Liver (tissue), 3 donors: ENCODE results near the gene HACD1.

Source experiments
- CTCF ChIP-seq: fragments of 150-350 bp; IDR thresholded peaks from 2 replicates; pipeline ENCODE4 v1.5.1; 2017; ENCODE audit warnings: improper control_type of control experiment, low read depth, low read length; ENCODE audit not compliant: missing input control
- EGR1 ChIP-seq, 2 donors: IDR thresholded peaks; 2 replicates each; pipeline ENCODE4 v1.6.1; 2016 to 2018; ENCODE audit warnings: antibody characterized with exemption in 2 of 2, low read depth in 2 of 2
- FOXA2 ChIP-seq: IDR thresholded peaks from 2 replicates; pipeline ENCODE4 v1.6.1; 2016; ENCODE audit warnings: antibody characterized with exemption
- JUND ChIP-seq, 2 donors: IDR thresholded peaks; 2 replicates each; pipeline ENCODE4 v1.6.1; 2016; ENCODE audit warnings: antibody characterized with exemption in 2 of 2
- RXRA ChIP-seq, 2 donors: IDR thresholded peaks; 2 replicates each; pipeline ENCODE4 v1.6.1; 2017 to 2018; ENCODE audit warnings: antibody characterized with exemption in 2 of 2, mild to moderate bottlenecking in 1 of 2
- SP1 ChIP-seq: IDR thresholded peaks from 2 replicates; pipeline ENCODE4 v1.6.1; 2018; ENCODE audit warnings: antibody characterized with exemption, mild to moderate bottlenecking
- TAF1 ChIP-seq: conservative IDR thresholded peaks from 2 replicates; pipeline ENCODE4 v1.6.1; 2016; ENCODE audit warnings: antibody characterized with exemption, mild to moderate bottlenecking
- ZBTB33 ChIP-seq: IDR thresholded peaks from 2 replicates; pipeline ENCODE4 v1.6.1; 2016; ENCODE audit warnings: antibody characterized with exemption
- TF ChIP-seq, protein P1 (sequence below): IDR thresholded peaks from 2 replicates; pipeline ENCODE4 v1.6.1; 2016; ENCODE audit warnings: antibody characterized with exemption, mild to moderate bottlenecking
- TF ChIP-seq, protein P2 (sequence below): IDR thresholded peaks from 2 replicates; pipeline ENCODE4 v1.6.1; 2016; ENCODE audit warnings: antibody characterized with exemption
- donor health status: healthy.
- donor health status: healthy.

- no peak for TF ChIP-seq TAF1
- no peak for TF ChIP-seq CTCF
- no peak for TF ChIP-seq EGR1 (IDR thresholded peaks at IDR 0.05; ENCODE audit: low read depth in 2 of 2)
- no peak for TF ChIP-seq SP1
- TF ChIP-seq JUND (IDR thresholded peaks at IDR 0.05), result no peak
- TF ChIP-seq, protein P1, sequence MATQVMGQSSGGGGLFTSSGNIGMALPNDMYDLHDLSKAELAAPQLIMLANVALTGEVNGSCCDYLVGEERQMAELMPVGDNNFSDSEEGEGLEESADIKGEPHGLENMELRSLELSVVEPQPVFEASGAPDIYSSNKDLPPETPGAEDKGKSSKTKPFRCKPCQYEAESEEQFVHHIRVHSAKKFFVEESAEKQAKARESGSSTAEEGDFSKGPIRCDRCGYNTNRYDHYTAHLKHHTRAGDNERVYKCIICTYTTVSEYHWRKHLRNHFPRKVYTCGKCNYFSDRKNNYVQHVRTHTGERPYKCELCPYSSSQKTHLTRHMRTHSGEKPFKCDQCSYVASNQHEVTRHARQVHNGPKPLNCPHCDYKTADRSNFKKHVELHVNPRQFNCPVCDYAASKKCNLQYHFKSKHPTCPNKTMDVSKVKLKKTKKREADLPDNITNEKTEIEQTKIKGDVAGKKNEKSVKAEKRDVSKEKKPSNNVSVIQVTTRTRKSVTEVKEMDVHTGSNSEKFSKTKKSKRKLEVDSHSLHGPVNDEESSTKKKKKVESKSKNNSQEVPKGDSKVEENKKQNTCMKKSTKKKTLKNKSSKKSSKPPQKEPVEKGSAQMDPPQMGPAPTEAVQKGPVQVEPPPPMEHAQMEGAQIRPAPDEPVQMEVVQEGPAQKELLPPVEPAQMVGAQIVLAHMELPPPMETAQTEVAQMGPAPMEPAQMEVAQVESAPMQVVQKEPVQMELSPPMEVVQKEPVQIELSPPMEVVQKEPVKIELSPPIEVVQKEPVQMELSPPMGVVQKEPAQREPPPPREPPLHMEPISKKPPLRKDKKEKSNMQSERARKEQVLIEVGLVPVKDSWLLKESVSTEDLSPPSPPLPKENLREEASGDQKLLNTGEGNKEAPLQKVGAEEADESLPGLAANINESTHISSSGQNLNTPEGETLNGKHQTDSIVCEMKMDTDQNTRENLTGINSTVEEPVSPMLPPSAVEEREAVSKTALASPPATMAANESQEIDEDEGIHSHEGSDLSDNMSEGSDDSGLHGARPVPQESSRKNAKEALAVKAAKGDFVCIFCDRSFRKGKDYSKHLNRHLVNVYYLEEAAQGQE, result no peak
- no peak for TF ChIP-seq RXRA (IDR thresholded peaks at IDR 0.05)
- TF ChIP-seq, protein P2, sequence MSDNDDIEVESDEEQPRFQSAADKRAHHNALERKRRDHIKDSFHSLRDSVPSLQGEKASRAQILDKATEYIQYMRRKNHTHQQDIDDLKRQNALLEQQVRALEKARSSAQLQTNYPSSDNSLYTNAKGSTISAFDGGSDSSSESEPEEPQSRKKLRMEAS, result no peak
- TF ChIP-seq ZBTB33, result no peak
- no peak for TF ChIP-seq FOXA2
These were observed 43.7 kb upstream of the HACD1 start for GRCh38 chr10:17660921-17661320.
